SU-DHL-6 (cell line): ENCODE measurements around the gene PKD1L1.

Experiments used
- H2AFZ ChIP-seq: fragments of 200-600 bp; sonication (generic); 2 replicates; pipeline ENCODE4 v1.6.1; 2014; ENCODE audit warnings: low read depth, mild to moderate bottlenecking, moderate library complexity, mixed read lengths, antibody characterized with exemption, low read length; ENCODE audit not compliant: severe bottlenecking
- H3F3A ChIP-seq: fragments of 200-600 bp; shearing (Covaris generic); 2 replicates; pipeline ENCODE4 v1.6.0; 2016; ENCODE audit warnings: antibody characterized with exemption, mild to moderate bottlenecking; ENCODE audit not compliant: insufficient read depth
- H3K27ac ChIP-seq: fragments of 200-600 bp; sonication (generic); 2 replicates; pipeline ENCODE4 v1.5.1; 2016; ENCODE audit warnings: low read depth, mild to moderate bottlenecking, low read length, moderate library complexity, mixed read lengths
- H3K27me3 ChIP-seq: fragments of 200-600 bp; sonication (generic), shearing (Covaris generic); 2 replicates; pipeline ENCODE4 v1.6.0; 2014; ENCODE audit warnings: mild to moderate bottlenecking, low read length
- H3K36me3 ChIP-seq: fragments of 200-600 bp; sonication (generic); 2 replicates; pipeline ENCODE4 v1.6.1; 2014; ENCODE audit warnings: mild to moderate bottlenecking, low read length, mixed read lengths
- H3K4me2 ChIP-seq: fragments of 300-600, 200-600 bp; shearing (Covaris generic), sonication (generic); 2 replicates; pipeline ENCODE4 v1.6.0; 2014; ENCODE audit warnings: low read length, low read depth, mild to moderate bottlenecking; ENCODE audit not compliant: poor library complexity, severe bottlenecking
- H3K4me3 ChIP-seq: fragments of 200-600 bp; sonication (generic); 2 replicates; pipeline ENCODE4 v1.5.1; 2014; ENCODE audit warnings: antibody characterized with exemption, low read length, mild to moderate bottlenecking, mixed read lengths; ENCODE audit not compliant: insufficient read depth, poor library complexity, severe bottlenecking
- H3K79me2 ChIP-seq: fragments of 200-600 bp; sonication (generic); 2 replicates; pipeline ENCODE4 v1.6.1; 2014; ENCODE audit warnings: mild to moderate bottlenecking, low read length, moderate library complexity; ENCODE audit not compliant: insufficient read depth
- H3K9ac ChIP-seq: fragments of 200-600 bp; sonication (generic); 2 replicates; pipeline ENCODE4 v1.7.0; 2014; ENCODE audit warnings: mild to moderate bottlenecking, low read length
- H3K9me2 ChIP-seq: fragments of 200-600 bp; sonication (generic); replicated peaks from 2 replicates; pipeline ENCODE4 v1.6.1; 2014; ENCODE audit warnings: low read length; ENCODE audit not compliant: insufficient read depth
- H3K9me3 ChIP-seq: fragments of 200-600 bp; sonication (generic); 2 replicates; pipeline ENCODE4 v1.6.1; 2014; ENCODE audit warnings: low read length, mixed read lengths; ENCODE audit not compliant: insufficient read depth
- H4K20me1 ChIP-seq: fragments of 200-600 bp; sonication (generic); 2 replicates; pipeline ENCODE4 v1.6.1; 2014; ENCODE audit warnings: low read depth, mild to moderate bottlenecking, antibody characterized with exemption, low read length, moderate library complexity, mixed read lengths
- CTCF ChIP-seq: fragments of 200-600 bp; sonication (generic); IDR thresholded peaks from one replicate; pipeline ENCODE4 v1.5.1; 2017; ENCODE audit warnings: antibody characterized with exemption, mild to moderate bottlenecking, low read length, moderate library complexity; ENCODE audit not compliant: insufficient read depth, poor library complexity, severe bottlenecking
- EZH2phosphoT487 ChIP-seq: fragments of 200-600 bp; sonication (generic), shearing (Covaris generic); conservative IDR thresholded peaks from 2 replicates; pipeline ENCODE4 v1.6.1; 2018; ENCODE audit warnings: mild to moderate bottlenecking, antibody characterized with exemption, low read length, moderate library complexity, mixed read lengths

Gene PKD1L1

DNA sequence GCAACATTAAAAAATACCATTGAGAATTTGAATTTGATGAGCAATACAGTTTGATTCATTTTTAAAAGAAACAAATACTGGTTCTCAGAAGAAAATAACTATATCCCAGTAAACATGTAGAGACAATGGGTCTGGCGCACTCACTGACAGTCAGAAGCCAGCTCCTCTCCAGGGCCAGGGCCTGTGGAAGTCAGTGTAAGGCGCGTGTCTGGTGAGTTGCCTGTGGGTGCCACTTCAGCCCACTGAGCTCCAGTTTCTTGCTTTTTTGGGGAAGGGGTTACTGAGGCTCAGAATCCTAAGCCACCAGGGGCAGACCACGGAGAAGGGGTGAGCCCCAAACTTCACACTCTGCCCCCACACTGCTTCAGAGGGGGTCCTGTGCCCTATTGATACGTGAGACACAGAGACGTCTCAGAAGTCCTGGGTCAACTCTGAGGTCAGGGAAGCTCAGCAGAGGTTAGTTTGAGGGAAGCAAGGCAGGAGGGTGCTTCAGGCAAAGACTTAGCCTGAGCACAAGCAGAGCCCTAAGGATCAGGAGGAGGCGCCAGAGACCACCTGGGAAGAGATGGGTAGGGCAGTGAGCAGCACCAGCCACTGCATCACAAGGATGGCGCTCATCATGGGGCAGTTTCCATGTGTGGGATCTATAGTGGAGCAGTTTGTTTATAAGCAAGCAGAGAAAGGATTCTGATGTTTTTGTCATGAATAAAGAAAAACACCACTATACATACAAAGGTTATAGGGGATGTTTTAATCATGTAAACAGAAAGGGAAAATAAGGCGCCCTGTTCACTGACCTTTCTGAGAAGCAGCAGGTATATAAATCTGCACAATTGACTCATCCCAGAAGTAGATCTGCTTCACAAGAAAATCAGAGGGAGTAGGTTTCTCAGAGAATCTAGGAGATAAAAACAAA is 95.7 kb downstream of the PKD1L1 start:
- Histone ChIP-seq H4K20me1 (no peaks in the 10 kb centered on the region), H3K79me2 (no peaks in the 10 kb centered on the region), H3K36me3 (no peaks in the 10 kb centered on the region), H3K9ac (no peak overlapping the region), H3K4me3 (no peak overlapping the region), H3K27me3 (no peaks in the 10 kb centered on the region), H2AFZ (no peak overlapping the region), H3F3A (no peaks in the 10 kb centered on the region), H3K9me2 (no peaks in the 10 kb centered on the region), H3K4me2 (no peak overlapping the region), H3K9me3 (no peaks in the 10 kb centered on the region), H3K27ac (no peak overlapping the region)
- no peak for TF ChIP-seq EZH2phosphoT487
- TF ChIP-seq CTCF = peak; percentile 38

DNA sequence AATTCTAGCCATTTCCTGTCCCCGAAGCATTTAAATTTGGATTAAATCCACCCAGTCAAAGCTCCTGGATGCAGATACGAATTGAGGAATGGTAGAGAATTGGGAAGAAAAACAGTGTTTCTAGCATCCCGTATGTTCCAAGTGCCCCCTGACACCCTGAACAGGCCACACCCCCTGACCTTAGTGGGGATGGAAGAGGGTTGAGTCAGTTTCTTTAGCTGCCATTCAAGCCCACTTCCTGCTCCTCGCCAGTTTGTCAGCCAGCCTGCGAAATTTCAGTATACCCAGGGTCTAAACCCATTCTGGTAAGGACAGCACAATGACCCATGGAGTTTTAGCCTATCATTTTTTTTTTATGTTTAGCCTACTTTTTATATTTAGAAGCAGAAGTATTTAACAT is 101.1 kb downstream of the PKD1L1 start:
- no peak overlapping the region for H3K27ac ChIP-seq
- no peak overlapping the region for H3K4me2 ChIP-seq
- no peak overlapping the region for H2AFZ ChIP-seq
- H3K9me2 ChIP-seq = no peaks in the 10 kb centered on the region
- no peaks in the 10 kb centered on the region for H3F3A ChIP-seq
- no peaks in the 10 kb centered on the region for H3K79me2 ChIP-seq
- H3K36me3 ChIP-seq = no peaks in the 10 kb centered on the region
- no peaks in the 10 kb centered on the region for H4K20me1 ChIP-seq
- H3K9me3 ChIP-seq = no peaks in the 10 kb centered on the region
- no peaks in the 10 kb centered on the region for H3K27me3 ChIP-seq
- no peak for TF ChIP-seq CTCF
- no peak for TF ChIP-seq EZH2phosphoT487
- no peak overlapping the region for H3K4me3 ChIP-seq
- no peak overlapping the region for H3K9ac ChIP-seq

GRCh38 chr7:47846138-47846836 is 102.0 kb downstream of the PKD1L1 start:
- no peak for TF ChIP-seq CTCF
- no peak for TF ChIP-seq EZH2phosphoT487
- H3K4me3 ChIP-seq = no peak overlapping the region
- no peak overlapping the region for H3K9ac ChIP-seq
- no peaks in the 10 kb centered on the region for H3K36me3 ChIP-seq
- H3K27ac ChIP-seq = no peak overlapping the region
- H3K27me3 ChIP-seq = no peaks in the 10 kb centered on the region
- no peaks in the 10 kb centered on the region for H3K9me3 ChIP-seq
- H3F3A ChIP-seq = no peaks in the 10 kb centered on the region
- H3K9me2 ChIP-seq = no peaks in the 10 kb centered on the region
- no peak overlapping the region for H2AFZ ChIP-seq
- no peaks in the 10 kb centered on the region for H3K79me2 ChIP-seq
- H3K4me2 ChIP-seq = no peak overlapping the region
- no peaks in the 10 kb centered on the region for H4K20me1 ChIP-seq
